ENCODE measurements around the gene GRID1.

GRID1 gene

GRCh38 chr10:86350897-86351296 is 15.7 kb downstream of the GRID1 start:
- DNase-seq = no peak

- no peak for DNase-seq
Observed at GRCh38 chr10:86349940-86350630, 16.5 kb downstream of the GRID1 start.

- DNase-seq = no peak
Observed at GRCh38 chr10:86349474-86349873, 17.1 kb downstream of the GRID1 start.

GRCh38 chr10:86348321-86349210 is 18.0 kb downstream of the GRID1 start:
- no peak for DNase-seq

DNA sequence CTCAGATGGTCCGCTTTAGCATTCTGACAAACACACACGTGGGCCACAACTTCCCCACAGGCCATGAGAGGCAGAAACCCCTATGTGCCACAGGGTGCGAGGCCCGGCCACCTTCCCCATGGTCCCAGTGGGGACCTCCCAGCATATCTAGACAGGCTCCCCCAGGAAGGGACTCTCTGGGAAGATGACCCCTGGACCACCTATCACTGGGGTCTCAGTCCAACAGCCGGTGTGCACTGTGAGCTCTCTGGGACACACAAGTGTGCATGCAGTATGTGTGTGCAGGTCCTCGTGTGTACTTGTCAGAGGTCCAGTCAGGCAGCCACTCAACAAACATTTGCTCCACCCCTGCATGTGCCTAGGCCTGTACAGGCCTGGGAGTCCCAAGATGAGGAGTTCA is 18.7 kb downstream of the GRID1 start:
- DNase-seq = no peak

GRCh38 chr10:86346799-86347665 is 19.6 kb downstream of the GRID1 start:
- DNase-seq = no peak

DNA sequence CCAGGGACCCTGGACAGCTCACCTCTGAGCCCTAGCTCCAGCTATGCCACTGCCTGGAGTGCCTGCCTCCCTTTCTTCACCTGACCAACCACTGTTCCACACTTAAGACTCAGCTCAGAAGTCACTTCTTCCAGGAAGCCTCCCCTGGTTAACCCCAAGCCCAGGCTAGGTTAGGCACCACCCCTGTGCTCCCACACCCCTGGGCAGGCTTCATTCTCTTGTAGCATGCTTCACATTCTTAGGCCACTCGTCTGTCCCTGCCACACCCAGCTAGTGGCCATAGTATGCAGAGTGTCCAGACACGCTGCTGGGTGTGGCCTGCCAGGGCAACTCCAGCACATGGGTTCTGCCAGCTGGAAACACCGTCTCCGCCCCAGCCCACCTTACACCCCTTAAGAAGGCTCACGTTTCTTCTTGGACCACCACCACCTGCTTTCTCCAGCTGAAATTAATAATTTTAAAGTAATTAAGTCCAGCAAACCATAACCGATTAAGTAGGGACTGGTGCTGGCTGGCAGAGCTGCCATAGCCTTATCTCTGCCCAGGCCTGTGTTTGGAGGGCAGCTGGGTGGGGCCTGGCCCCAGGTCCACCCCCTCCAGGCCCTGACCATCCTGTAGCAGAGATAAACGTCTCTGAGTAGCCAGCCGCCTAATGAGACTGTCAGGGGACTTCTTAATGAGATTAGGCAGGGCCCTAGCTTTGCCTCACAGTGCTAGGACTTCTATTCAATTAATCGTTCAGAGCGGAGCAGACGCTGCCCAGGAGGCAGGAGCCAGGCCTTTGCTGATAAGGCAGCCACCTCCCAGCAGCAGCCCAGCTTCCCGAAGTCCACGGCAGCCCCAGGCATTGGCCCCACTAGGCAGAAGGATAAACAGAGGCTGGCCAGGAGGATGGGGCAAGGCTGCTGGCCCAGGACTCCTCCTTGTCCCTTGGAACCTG is 20.5 kb downstream of the GRID1 start:
- DNase-seq = no peak

GRCh38 chr10:86345296-86345858 is 21.2 kb downstream of the GRID1 start:
- DNase-seq = no peak

DNA sequence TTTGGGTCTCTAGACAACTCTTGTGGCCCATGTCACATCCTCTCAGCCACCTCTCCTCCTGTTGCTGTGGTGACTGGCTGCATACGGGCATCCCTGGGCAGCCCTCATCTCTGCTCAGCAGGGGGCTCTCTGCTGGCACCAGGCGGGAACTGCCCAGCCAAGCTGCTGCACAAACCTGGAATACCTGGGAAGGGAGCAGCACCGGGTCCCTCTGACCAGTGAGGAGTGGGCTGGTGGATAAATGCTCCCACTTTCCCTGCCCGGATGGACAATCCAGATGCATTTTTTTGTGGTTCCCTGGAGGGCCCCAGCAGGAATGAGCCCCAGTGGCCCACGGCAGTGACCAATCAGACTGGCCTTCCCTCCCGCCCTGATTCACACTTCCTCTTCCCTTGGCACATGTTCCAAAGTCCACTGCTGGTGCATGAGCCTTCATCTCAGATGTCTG is 21.9 kb downstream of the GRID1 start:
- no peak for DNase-seq

DNA sequence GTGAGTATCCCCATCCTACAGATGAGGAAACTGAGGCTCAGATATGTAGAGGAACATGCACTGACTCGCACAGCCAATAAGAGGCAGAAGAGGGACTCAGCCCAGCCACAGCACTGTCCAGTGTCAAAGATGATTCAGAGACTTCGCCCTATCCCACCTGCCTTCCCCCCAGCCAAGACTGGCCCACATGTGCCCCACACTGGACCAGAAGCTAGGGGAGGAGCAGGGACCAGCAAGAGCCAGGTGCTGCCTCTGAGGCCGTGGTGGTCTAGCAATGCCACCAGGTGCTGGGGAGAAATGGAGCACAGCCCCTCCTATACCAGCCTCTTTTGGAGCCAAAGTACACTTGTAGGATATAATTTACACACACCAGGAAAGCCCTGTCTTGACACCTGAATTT is 22.3 kb downstream of the GRID1 start:
- DNase-seq = no peak

DNA sequence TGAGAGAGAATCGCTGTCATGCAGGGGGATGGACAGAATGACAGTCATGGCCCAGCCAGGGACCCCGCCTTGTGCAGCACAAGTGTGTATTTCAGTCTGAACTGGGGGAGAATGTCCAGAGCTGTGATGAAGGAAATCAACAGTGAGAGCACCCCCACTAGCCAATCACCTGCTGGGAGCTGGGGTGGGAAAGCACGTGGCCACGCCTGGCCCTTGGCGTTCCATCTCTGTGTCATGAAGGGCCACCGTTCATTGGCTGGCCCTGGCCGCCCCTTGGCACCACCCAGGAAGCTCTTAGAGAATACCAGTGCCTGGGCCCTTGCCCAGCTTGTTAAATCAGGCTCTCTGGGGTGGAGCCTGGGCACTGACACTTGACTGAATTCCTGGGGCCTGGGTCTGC is 22.8 kb downstream of the GRID1 start:
- no peak for DNase-seq

- DNase-seq = no peak
Observed at GRCh38 chr10:86342111-86342863, 24.3 kb downstream of the GRID1 start.

GRCh38 chr10:86341361-86341811 is 25.2 kb downstream of the GRID1 start:
- DNase-seq = no peak

DNA sequence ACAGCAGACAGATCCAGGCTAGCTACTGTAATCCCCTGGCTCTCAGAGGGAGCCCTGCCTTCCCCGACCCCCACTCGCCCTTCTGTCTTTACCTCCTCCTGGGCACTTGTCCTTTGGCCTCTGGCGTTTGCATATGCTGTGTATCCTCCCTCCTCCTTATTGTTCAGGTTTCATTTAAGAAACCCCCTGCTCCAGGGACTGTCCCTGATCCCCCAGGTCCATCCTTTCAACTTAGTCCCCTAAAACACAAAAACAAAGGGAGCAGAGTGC is 25.7 kb downstream of the GRID1 start:
- DNase-seq = no peak

- DNase-seq = no peak
Observed at GRCh38 chr10:86340176-86340990, 26.2 kb downstream of the GRID1 start.

DNA sequence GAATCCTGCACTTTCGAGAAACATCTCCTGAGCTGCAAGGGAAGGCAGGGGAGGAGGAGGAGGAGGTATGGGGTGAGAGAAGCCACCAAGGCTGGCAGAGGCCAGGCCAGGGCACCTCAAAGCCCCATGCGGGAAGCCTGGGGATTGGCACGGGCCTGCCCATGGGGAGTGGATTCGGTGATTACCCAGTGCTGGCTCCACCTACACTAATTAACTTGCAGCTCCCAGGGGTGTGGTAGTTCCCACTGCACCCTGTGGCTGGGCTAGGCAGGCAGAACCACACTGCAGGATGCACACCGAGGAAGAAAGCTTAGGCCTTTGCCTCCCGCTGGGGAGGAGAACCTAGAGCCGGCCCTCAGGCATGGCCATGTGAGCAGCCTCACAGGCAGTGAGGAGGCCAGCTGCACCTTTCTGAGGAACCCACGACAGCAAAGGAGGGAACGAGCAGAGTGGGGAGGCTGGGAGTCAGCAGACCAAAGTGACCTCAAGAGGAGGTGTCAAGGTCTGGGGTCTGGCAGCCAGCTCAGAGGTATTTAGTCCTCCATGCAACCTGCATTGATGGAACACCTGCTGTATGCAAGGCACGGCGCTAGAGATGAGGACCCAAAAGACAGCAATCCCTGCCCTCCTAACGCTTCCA is 27.2 kb downstream of the GRID1 start:
- DNase-seq = no peak

GRCh38 chr10:86337121-86337601 is 29.4 kb downstream of the GRID1 start:
- no peak for DNase-seq

- DNase-seq = no peak
Observed at GRCh38 chr10:86336341-86336740, 30.3 kb downstream of the GRID1 start.

DNA sequence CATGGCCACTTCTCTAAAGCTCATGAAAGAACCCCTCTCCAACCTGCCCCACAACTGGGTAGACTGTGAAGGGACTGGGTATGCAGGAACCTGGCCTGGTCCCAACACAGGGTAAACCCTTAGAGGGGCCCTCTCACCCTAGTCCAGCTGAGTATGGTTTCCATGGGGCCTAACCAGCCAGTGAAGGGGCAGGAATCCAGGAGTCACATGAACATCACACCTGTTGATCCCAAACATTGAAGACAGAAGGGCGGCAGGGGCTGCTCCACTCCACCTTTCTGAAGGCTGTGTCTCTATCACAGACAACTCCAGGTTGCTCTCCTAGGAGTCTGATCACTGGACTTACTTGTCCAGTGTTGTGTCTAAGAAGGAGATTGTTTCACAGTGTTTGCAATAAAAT is 30.8 kb downstream of the GRID1 start:
- DNase-seq = no peak

- no peak for DNase-seq
Observed at GRCh38 chr10:86335257-86335656, 31.3 kb downstream of the GRID1 start.
